Measurements from ENCODE around the gene DDIT3.

Gene DDIT3

GRCh38 chr12:57534991-57535543, 14.8 kb upstream of the DDIT3 start:
- H3K36me3 ChIP-seq (ENCODE audit: control insufficient read depth, insufficient read depth, low read length), result peaks cover 93% of the 10 kb centered on the region
- H3K27ac ChIP-seq (ENCODE audit: low read depth, low read length, severe bottlenecking), result no peak overlapping the region
- no peak overlapping the region for H3K4me3 ChIP-seq (ENCODE audit: extremely low read depth, insufficient read depth, low read length, poor library complexity, severe bottlenecking)
- 90 to 100% methylated on average over 2 of the region's 3 CpGs for WGBS, 2 experiments (ENCODE audit: insufficient coverage in 2 of 2)
- no peaks in the 10 kb centered on the region for H3K4me1 ChIP-seq (ENCODE audit: control insufficient read depth, insufficient read depth, low read length, poor library complexity, severe bottlenecking)
- no peaks in the 10 kb centered on the region for H3K9me3 ChIP-seq (ENCODE audit: control insufficient read depth, low read length)

- WGBS, 2 experiments (ENCODE audit: insufficient coverage in 2 of 2), result 95 to 99% methylated on average over 4 to 5 of the region's 5 CpGs
- no peaks in the 10 kb centered on the region for H3K4me1 ChIP-seq (ENCODE audit: control insufficient read depth, insufficient read depth, low read length, poor library complexity, severe bottlenecking)
- no peak overlapping the region for H3K27ac ChIP-seq (ENCODE audit: low read depth, low read length, severe bottlenecking)
- H3K4me3 ChIP-seq (ENCODE audit: extremely low read depth, insufficient read depth, low read length, poor library complexity, severe bottlenecking), result no peak overlapping the region
- peaks cover 93% of the 10 kb centered on the region for H3K36me3 ChIP-seq (ENCODE audit: control insufficient read depth, insufficient read depth, low read length)
- H3K9me3 ChIP-seq (ENCODE audit: control insufficient read depth, low read length), result no peaks in the 10 kb centered on the region
Observed at GRCh38 chr12:57534250-57534649, 13.9 kb upstream of the DDIT3 start.

- H3K36me3 ChIP-seq (ENCODE audit: control insufficient read depth, insufficient read depth, low read length), result peaks cover 92% of the 10 kb centered on the region
- H3K27ac ChIP-seq (ENCODE audit: low read depth, low read length, severe bottlenecking), result no peak overlapping the region
- H3K4me1 ChIP-seq (ENCODE audit: control insufficient read depth, insufficient read depth, low read length, poor library complexity, severe bottlenecking), result no peaks in the 10 kb centered on the region
- no peaks in the 10 kb centered on the region for H3K9me3 ChIP-seq (ENCODE audit: control insufficient read depth, low read length)
- 92% methylated on average over 3 of the region's 8 CpGs; no CpG with 5 or more reads in 1 of the 2 experiments for WGBS, 2 experiments (ENCODE audit: insufficient coverage in 2 of 2)
- no peak overlapping the region for H3K4me3 ChIP-seq (ENCODE audit: extremely low read depth, insufficient read depth, low read length, poor library complexity, severe bottlenecking)
Observed at GRCh38 chr12:57533108-57533507, 12.8 kb upstream of the DDIT3 start.

- peaks cover 96% of the 10 kb centered on the region for H3K36me3 ChIP-seq (ENCODE audit: control insufficient read depth, insufficient read depth, low read length)
- H3K4me3 ChIP-seq (ENCODE audit: extremely low read depth, insufficient read depth, low read length, poor library complexity, severe bottlenecking), result no peak overlapping the region
- 100% methylated on average over 1 of the region's 1 CpG; no CpG with 5 or more reads in 1 of the 2 experiments for WGBS, 2 experiments (ENCODE audit: insufficient coverage in 2 of 2)
Observed at GRCh38 chr12:57531836-57532235, 11.5 kb upstream of the DDIT3 start.

GRCh38 chr12:57530396-57531142, 10.3 kb upstream of the DDIT3 start:
- Histone ChIP-seq H3K4me1 (ENCODE audit: control insufficient read depth, insufficient read depth, low read length, poor library complexity, severe bottlenecking) (no peaks in the 10 kb centered on the region), H3K4me3 (ENCODE audit: extremely low read depth, insufficient read depth, low read length, poor library complexity, severe bottlenecking) (no peak overlapping the region), H3K27ac (ENCODE audit: low read depth, low read length, severe bottlenecking) (no peak overlapping the region), H3K9me3 (ENCODE audit: control insufficient read depth, low read length) (no peaks in the 10 kb centered on the region), H3K36me3 (ENCODE audit: control insufficient read depth, insufficient read depth, low read length) (peaks cover 97% of the 10 kb centered on the region)
- 85 to 100% methylated on average over 1 to 2 of the region's 5 CpGs for WGBS, 2 experiments (ENCODE audit: insufficient coverage in 2 of 2)

More at GRCh38 chr12:57531836-57532235, 11.5 kb upstream of the DDIT3 start:
- H3K4me1 ChIP-seq (ENCODE audit: control insufficient read depth, insufficient read depth, low read length, poor library complexity, severe bottlenecking), result no peaks in the 10 kb centered on the region
- no peak overlapping the region for H3K27ac ChIP-seq (ENCODE audit: low read depth, low read length, severe bottlenecking)
- no peaks in the 10 kb centered on the region for H3K9me3 ChIP-seq (ENCODE audit: control insufficient read depth, low read length)

GRCh38 chr12:57529831-57530230, 9.5 kb upstream of the DDIT3 start:
- no peaks in the 10 kb centered on the region for H3K9me3 ChIP-seq (ENCODE audit: control insufficient read depth, low read length)
- no peak overlapping the region for H3K27ac ChIP-seq (ENCODE audit: low read depth, low read length, severe bottlenecking)
- peaks cover under 1% of the 10 kb centered on the region for H3K4me1 ChIP-seq (ENCODE audit: control insufficient read depth, insufficient read depth, low read length, poor library complexity, severe bottlenecking)
- WGBS, 2 experiments (ENCODE audit: insufficient coverage in 2 of 2), result 83 to 98% methylated on average over 6 of the region's 6 CpGs
- peaks cover 95% of the 10 kb centered on the region for H3K36me3 ChIP-seq (ENCODE audit: control insufficient read depth, insufficient read depth, low read length)
- H3K4me3 ChIP-seq (ENCODE audit: extremely low read depth, insufficient read depth, low read length, poor library complexity, severe bottlenecking), result no peak overlapping the region

- H3K4me1 ChIP-seq (ENCODE audit: control insufficient read depth, insufficient read depth, low read length, poor library complexity, severe bottlenecking), result peaks cover 9% of the 10 kb centered on the region
- peaks cover 95% of the 10 kb centered on the region for H3K36me3 ChIP-seq (ENCODE audit: control insufficient read depth, insufficient read depth, low read length)
- H3K9me3 ChIP-seq (ENCODE audit: control insufficient read depth, low read length), result no peaks in the 10 kb centered on the region
- H3K27ac ChIP-seq (ENCODE audit: low read depth, low read length, severe bottlenecking), result no peak overlapping the region
- H3K4me3 ChIP-seq (ENCODE audit: extremely low read depth, insufficient read depth, low read length, poor library complexity, severe bottlenecking), result no peak overlapping the region
- WGBS, 2 experiments (ENCODE audit: insufficient coverage in 2 of 2), result 100% methylated on average over 3 of the region's 10 CpGs; no CpG with 5 or more reads in 1 of the 2 experiments
Observed at GRCh38 chr12:57528831-57529555, 8.7 kb upstream of the DDIT3 start.

GRCh38 chr12:57528176-57528575, 7.9 kb upstream of the DDIT3 start:
- H3K9me3 ChIP-seq (ENCODE audit: control insufficient read depth, low read length), result no peaks in the 10 kb centered on the region
- peaks cover 15% of the 10 kb centered on the region for H3K4me1 ChIP-seq (ENCODE audit: control insufficient read depth, insufficient read depth, low read length, poor library complexity, severe bottlenecking)
- 92 to 99% methylated on average over 7 to 9 of the region's 12 CpGs for WGBS, 2 experiments (ENCODE audit: insufficient coverage in 2 of 2)
- H3K4me3 ChIP-seq (ENCODE audit: extremely low read depth, insufficient read depth, low read length, poor library complexity, severe bottlenecking), result no peak overlapping the region
- H3K36me3 ChIP-seq (ENCODE audit: control insufficient read depth, insufficient read depth, low read length), result peaks cover 89% of the 10 kb centered on the region
- no peak overlapping the region for H3K27ac ChIP-seq (ENCODE audit: low read depth, low read length, severe bottlenecking)

GRCh38 chr12:57527184-57527583, 6.9 kb upstream of the DDIT3 start:
- peaks cover 16% of the 10 kb centered on the region for H3K4me1 ChIP-seq (ENCODE audit: control insufficient read depth, insufficient read depth, low read length, poor library complexity, severe bottlenecking)
- no peak overlapping the region for H3K27ac ChIP-seq (ENCODE audit: low read depth, low read length, severe bottlenecking)
- 83 to 100% methylated on average over 2 of the region's 5 CpGs for WGBS, 2 experiments (ENCODE audit: insufficient coverage in 2 of 2)
- H3K9me3 ChIP-seq (ENCODE audit: control insufficient read depth, low read length), result no peaks in the 10 kb centered on the region
- H3K36me3 ChIP-seq (ENCODE audit: control insufficient read depth, insufficient read depth, low read length), result peaks cover 79% of the 10 kb centered on the region
- no peak overlapping the region for H3K4me3 ChIP-seq (ENCODE audit: extremely low read depth, insufficient read depth, low read length, poor library complexity, severe bottlenecking)

- Histone ChIP-seq H3K4me3 (ENCODE audit: extremely low read depth, insufficient read depth, low read length, poor library complexity, severe bottlenecking) (no peak overlapping the region), H3K4me1 (ENCODE audit: control insufficient read depth, insufficient read depth, low read length, poor library complexity, severe bottlenecking) (peaks cover 22% of the 10 kb centered on the region), H3K27ac (ENCODE audit: low read depth, low read length, severe bottlenecking) (no peak overlapping the region), H3K36me3 (ENCODE audit: control insufficient read depth, insufficient read depth, low read length) (peaks cover 73% of the 10 kb centered on the region), H3K9me3 (ENCODE audit: control insufficient read depth, low read length) (no peaks in the 10 kb centered on the region)
- WGBS, 2 experiments (ENCODE audit: insufficient coverage in 2 of 2), result 70 to 92% methylated on average over 2 of the region's 4 CpGs
Observed at GRCh38 chr12:57526477-57527126, 6.3 kb upstream of the DDIT3 start.
